B cell (primary cell): ENCODE measurements around the gene TENM4.

Experiments
- EZH2 ChIP-seq: IDR thresholded peaks from 2 replicates; pipeline ENCODE4 v1.6.1; 2012; ENCODE audit warnings: borderline replicate concordance, low read depth, mild to moderate bottlenecking, moderate library complexity, low read length; ENCODE audit not compliant: insufficient read depth, poor library complexity, severe bottlenecking
- TF ChIP-seq, protein P1 (sequence below): fragments of 200-600 bp; IDR thresholded peaks from one replicate; pipeline ENCODE4 v1.8.0; 2022; ENCODE audit warnings: antibody characterized with exemption, mild to moderate bottlenecking

DNA sequence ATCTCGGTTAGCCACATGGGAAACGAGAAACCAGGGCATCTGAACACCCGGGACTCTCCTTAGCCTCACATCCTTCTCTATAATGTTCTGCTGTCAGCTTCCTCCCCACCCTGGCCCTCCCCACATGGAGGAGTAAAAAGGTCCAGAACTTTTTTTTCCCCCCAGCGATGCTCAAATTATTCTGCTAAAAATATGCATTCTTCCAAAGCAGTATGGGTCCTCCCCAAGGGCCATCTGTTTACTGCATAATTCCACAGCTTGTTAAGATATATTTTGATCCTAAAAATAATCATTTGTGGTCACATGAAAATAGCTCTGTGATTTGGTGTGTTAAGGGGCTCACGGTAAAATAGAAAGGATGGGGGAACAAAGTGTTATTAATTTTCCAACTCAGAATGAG lies 584.6 kb downstream of the TENM4 start:
- TF ChIP-seq, protein P1, sequence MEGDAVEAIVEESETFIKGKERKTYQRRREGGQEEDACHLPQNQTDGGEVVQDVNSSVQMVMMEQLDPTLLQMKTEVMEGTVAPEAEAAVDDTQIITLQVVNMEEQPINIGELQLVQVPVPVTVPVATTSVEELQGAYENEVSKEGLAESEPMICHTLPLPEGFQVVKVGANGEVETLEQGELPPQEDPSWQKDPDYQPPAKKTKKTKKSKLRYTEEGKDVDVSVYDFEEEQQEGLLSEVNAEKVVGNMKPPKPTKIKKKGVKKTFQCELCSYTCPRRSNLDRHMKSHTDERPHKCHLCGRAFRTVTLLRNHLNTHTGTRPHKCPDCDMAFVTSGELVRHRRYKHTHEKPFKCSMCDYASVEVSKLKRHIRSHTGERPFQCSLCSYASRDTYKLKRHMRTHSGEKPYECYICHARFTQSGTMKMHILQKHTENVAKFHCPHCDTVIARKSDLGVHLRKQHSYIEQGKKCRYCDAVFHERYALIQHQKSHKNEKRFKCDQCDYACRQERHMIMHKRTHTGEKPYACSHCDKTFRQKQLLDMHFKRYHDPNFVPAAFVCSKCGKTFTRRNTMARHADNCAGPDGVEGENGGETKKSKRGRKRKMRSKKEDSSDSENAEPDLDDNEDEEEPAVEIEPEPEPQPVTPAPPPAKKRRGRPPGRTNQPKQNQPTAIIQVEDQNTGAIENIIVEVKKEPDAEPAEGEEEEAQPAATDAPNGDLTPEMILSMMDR, result no peak
- TF ChIP-seq EZH2, result no peak
